ENCODE results near the gene TLE4.

TLE4 gene

DNA sequence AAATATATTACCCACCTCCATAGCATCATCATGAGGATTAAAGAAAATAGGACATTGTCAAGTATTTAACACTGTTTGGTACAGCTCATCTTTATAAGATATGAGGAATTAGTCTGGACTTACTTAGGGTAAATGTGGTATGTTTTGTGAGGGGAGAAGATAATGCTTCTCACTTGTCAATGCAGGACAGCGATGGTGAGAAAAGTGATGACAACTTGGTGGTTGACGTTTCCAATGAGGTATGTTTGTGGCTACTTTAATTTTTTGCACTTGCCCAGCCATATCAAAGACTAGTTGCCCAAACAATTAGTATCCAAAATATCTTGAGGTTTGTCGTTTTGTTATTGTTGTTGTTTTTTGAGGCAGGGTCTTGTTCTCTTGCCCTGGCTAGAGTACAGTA lies 133.9 kb downstream of the TLE4 start:
- H3K27me3 ChIP-seq (ENCODE audit: insufficient read depth, low read length), result no peaks in the 10 kb centered on the region
- no peak overlapping the region for H3K4me3 ChIP-seq (ENCODE audit: low read length)

DNA sequence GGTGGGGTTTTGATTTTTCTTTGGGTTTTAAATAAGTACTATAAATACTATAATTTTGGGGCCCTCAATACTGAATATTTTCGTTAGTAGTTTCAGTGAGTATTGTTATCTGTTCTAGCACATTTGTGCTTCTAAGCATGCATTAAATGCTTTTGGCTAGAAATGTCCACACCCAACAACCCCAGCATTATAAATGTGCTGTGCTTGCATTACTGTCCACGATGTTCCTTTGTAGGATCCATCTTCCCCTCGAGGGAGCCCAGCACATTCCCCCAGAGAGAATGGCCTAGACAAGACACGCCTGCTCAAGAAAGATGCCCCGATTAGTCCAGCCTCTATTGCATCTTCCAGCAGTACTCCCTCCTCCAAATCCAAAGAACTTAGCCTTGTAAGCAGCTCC lies 134.7 kb downstream of the TLE4 start:
- Histone ChIP-seq H3K27me3 (ENCODE audit: insufficient read depth, low read length) (no peaks in the 10 kb centered on the region), H3K36me3 (ENCODE audit: insufficient read depth, low read length) (peaks cover 78% of the 10 kb centered on the region), H3K9me3 (ENCODE audit: low read length) (no peaks in the 10 kb centered on the region), H3K4me3 (ENCODE audit: low read length) (no peak overlapping the region), H2AFZ (ENCODE audit: low read depth, low read length) (no peak overlapping the region), H3K4me1 (ENCODE audit: insufficient read depth, low read length) (no peaks in the 10 kb centered on the region)

More for the DNA sequence above, 133.9 kb downstream of the TLE4 start:
- no peaks in the 10 kb centered on the region for H3K4me1 ChIP-seq (ENCODE audit: insufficient read depth, low read length)
- H3K9me3 ChIP-seq (ENCODE audit: low read length), result no peaks in the 10 kb centered on the region
- peaks cover 71% of the 10 kb centered on the region for H3K36me3 ChIP-seq (ENCODE audit: insufficient read depth, low read length)
- no peak overlapping the region for H2AFZ ChIP-seq (ENCODE audit: low read depth, low read length)

DNA sequence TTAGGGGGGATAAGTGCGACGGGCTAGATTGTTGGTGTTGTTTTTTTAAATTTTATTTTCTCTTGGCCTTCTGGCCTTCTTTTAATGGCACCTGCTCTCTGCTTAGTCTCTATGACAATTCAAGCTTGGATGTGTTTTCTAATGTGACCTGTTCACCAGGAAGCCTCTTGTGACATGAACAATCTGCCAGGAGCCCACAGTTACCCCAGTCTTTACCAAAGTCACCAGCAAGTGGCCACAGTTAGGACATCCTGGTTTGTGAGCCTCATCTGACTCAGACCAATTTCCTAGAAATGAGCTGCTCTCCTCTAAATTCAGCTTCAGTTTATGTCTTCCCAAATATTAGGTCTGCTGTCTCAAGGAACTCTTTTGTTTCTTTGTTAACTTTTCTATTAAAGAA lies 135.8 kb downstream of the TLE4 start:
- no peaks in the 10 kb centered on the region for H3K27me3 ChIP-seq (ENCODE audit: insufficient read depth, low read length)
- no peak overlapping the region for H3K4me3 ChIP-seq (ENCODE audit: low read length)
- no peak overlapping the region for H2AFZ ChIP-seq (ENCODE audit: low read depth, low read length)
- H3K4me1 ChIP-seq (ENCODE audit: insufficient read depth, low read length), result no peaks in the 10 kb centered on the region
- H3K9me3 ChIP-seq (ENCODE audit: low read length), result no peaks in the 10 kb centered on the region
- H3K36me3 ChIP-seq (ENCODE audit: insufficient read depth, low read length), result peaks cover 80% of the 10 kb centered on the region

DNA sequence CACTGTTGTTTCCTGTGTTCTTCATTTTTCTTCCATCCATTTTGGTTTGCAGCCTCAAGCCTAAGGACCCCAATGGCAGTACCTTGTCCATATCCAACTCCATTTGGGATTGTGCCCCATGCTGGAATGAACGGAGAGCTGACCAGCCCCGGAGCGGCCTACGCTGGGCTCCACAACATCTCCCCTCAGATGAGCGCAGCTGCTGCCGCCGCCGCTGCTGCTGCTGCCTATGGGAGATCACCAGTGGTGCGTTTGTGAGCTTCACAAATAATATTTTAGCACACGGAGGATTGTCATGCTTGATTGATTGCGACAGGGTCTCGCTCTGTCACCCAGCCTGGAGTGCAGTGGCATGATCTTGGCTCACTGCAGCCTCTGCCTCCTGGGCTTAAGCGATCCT lies 136.8 kb downstream of the TLE4 start:
- Histone ChIP-seq H3K9me3 (ENCODE audit: low read length) (no peaks in the 10 kb centered on the region), H3K36me3 (ENCODE audit: insufficient read depth, low read length) (peaks cover 89% of the 10 kb centered on the region), H3K4me3 (ENCODE audit: low read length) (no peak overlapping the region), H3K4me1 (ENCODE audit: insufficient read depth, low read length) (no peaks in the 10 kb centered on the region), H2AFZ (ENCODE audit: low read depth, low read length) (no peak overlapping the region), H3K27me3 (ENCODE audit: insufficient read depth, low read length) (no peaks in the 10 kb centered on the region)

DNA sequence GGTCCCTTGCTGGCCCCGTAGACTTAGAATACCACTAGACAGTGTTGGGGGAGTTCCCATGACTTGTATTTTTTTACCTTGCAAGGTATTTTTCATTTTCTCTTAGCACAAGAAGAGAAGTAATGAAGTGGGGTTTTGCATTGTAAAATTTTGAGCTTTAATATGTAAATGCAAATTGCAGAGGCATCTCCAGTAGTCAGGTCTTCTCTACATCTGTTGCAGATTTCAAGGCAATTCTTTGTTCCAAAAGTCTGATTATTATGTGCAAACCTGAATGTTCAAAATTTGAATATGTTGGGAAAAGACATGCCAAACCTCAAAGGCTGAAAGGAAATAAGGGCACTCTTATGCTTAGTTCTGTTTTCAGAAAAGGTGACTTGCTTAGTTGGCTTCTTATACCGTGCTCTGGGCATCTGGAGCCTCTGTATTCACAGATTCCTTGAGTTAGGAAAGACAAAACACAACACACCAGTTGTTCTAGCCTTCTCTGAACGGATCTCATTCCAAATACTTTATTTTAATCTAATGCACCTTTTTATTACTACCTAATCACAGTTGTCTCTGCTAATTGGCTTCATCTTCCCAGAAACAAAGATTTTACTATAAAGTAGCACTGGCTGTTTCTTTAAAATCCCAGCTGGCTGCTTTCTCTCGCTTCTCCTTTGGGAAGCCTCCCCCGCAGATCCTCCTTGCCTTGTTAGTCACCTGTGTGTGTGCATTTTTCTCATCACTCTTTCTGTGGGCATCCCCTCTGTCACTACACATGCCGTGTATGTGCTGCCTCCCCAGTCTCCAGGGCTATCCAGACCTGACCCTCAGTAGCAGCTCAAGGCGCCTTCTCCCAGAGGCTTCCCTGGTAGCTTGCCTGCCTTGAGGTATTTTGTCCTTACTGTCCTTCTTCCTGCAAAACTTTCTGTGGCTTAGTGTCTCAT lies 138.2 kb downstream of the TLE4 start:
- Histone ChIP-seq H3K9me3 (ENCODE audit: low read length) (peaks cover 1% of the 10 kb centered on the region), H3K4me1 (ENCODE audit: insufficient read depth, low read length) (no peaks in the 10 kb centered on the region), H3K4me3 (ENCODE audit: low read length) (no peak overlapping the region), H3K36me3 (ENCODE audit: insufficient read depth, low read length) (peaks cover 96% of the 10 kb centered on the region), H2AFZ (ENCODE audit: low read depth, low read length) (no peak overlapping the region), H3K27me3 (ENCODE audit: insufficient read depth, low read length) (no peaks in the 10 kb centered on the region)

DNA sequence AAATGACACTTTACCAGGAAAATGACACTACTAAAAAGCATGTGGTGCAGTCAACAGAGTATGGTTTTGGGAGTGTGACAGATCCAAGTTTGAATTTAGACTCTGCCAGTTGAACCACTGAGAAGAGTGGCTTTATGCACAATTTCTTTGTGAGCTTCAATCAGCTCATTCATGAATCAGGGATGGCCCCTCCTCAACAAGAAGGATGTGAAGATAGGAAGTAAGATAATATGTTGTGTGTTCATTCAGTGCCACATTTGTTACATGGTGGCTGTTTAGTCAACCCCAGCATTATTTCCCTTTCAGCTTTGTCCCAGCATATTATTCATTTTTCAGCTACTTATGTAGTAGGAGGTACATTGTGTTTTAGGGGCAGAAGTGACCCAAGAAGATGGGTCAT lies 140.1 kb downstream of the TLE4 start:
- peaks cover 1% of the 10 kb centered on the region for H3K9me3 ChIP-seq (ENCODE audit: low read length)
- no peaks in the 10 kb centered on the region for H3K4me1 ChIP-seq (ENCODE audit: insufficient read depth, low read length)
- H3K36me3 ChIP-seq (ENCODE audit: insufficient read depth, low read length), result peaks cover 96% of the 10 kb centered on the region

DNA sequence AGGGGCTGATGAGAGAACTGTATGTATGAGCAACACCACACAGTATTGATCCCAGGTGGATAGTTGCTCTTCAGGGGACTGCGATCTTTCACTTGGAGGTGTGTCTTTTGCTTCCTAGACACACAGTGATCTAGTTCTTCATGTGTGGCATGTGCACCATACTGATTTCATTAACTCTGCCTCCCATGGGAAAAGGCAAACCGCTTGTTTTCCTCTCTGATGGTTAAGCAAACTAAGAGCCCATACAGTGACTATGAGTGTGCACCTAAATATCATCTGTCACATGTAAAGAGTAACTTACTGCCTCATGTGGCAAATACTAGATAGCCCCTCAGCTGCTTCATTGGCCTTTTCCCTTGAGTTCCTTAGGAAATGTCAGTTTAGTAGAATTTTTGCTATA lies 147.3 kb downstream of the TLE4 start:
- H2AFZ ChIP-seq (ENCODE audit: low read depth, low read length), result no peak overlapping the region
- no peaks in the 10 kb centered on the region for H3K4me1 ChIP-seq (ENCODE audit: insufficient read depth, low read length)
- peaks cover 1% of the 10 kb centered on the region for H3K9me3 ChIP-seq (ENCODE audit: low read length)
- no peaks in the 10 kb centered on the region for H3K27me3 ChIP-seq (ENCODE audit: insufficient read depth, low read length)
- H3K4me3 ChIP-seq (ENCODE audit: low read length), result no peak overlapping the region
- H3K36me3 ChIP-seq (ENCODE audit: insufficient read depth, low read length), result peaks cover 97% of the 10 kb centered on the region

More for the DNA sequence above, 140.1 kb downstream of the TLE4 start:
- Histone ChIP-seq H3K27me3 (ENCODE audit: insufficient read depth, low read length) (no peaks in the 10 kb centered on the region), H3K4me3 (ENCODE audit: low read length) (no peak overlapping the region), H2AFZ (ENCODE audit: low read depth, low read length) (no peak overlapping the region)

DNA sequence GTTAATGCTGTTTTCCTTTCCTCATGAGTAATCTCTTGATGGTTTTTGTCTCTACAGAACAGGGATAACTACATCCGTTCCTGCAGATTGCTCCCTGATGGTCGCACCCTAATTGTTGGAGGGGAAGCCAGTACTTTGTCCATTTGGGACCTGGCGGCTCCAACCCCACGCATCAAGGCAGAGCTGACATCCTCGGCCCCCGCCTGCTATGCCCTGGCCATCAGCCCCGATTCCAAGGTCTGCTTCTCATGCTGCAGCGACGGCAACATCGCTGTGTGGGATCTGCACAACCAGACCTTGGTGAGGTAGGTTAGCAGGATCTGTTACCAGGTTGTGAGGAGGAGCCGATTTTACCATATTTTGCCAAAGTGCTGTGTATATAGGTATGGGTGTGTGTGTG lies 148.2 kb downstream of the TLE4 start:
- no peaks in the 10 kb centered on the region for H3K9me3 ChIP-seq (ENCODE audit: low read length)
- H3K4me1 ChIP-seq (ENCODE audit: insufficient read depth, low read length), result no peaks in the 10 kb centered on the region
- H3K36me3 ChIP-seq (ENCODE audit: insufficient read depth, low read length), result peaks cover 98% of the 10 kb centered on the region

DNA sequence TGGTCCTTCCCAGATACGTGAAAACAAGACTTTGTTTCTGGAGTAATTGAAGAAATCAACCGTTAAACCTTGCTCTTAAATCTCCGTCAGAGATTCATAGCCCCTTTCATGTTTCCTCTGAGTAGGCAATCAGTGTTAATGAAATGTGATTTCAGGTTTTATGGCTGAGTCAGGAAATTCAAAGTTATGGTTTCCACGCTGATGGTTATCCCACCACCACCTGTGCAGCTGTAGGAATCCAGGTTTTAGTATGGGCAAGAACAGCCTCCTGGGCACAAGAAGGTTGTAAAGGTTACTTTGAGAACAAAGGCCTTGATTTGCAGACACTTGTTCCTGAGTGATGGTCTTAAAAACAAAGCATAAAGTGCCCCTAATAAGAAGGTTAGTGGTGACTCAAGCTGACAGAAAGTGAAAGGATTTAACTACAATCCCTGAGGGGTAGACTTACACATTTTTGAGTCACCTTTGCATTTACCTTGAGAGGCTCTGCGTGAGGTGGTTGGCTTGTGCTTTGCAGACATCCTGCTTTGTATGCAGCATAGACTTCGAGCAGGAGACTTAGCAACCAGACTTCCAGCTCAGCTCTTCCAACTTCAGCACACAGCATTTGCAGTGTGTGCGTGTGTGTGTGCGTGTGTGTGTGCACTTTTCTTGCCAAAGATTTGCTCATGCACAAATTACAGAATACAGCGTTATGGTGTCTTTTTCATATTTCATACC lies 159.6 kb downstream of the TLE4 start:
- H3K9me3 ChIP-seq (ENCODE audit: low read length), result no peaks in the 10 kb centered on the region
- no peak overlapping the region for H3K4me3 ChIP-seq (ENCODE audit: low read length)
- no peaks in the 10 kb centered on the region for H3K27me3 ChIP-seq (ENCODE audit: insufficient read depth, low read length)
- no peak overlapping the region for H2AFZ ChIP-seq (ENCODE audit: low read depth, low read length)
- no peaks in the 10 kb centered on the region for H3K4me1 ChIP-seq (ENCODE audit: insufficient read depth, low read length)
- peaks cover 41% of the 10 kb centered on the region for H3K36me3 ChIP-seq (ENCODE audit: insufficient read depth, low read length)

More for the DNA sequence above, 148.2 kb downstream of the TLE4 start:
- Histone ChIP-seq H3K4me3 (ENCODE audit: low read length) (no peak overlapping the region), H3K27me3 (ENCODE audit: insufficient read depth, low read length) (no peaks in the 10 kb centered on the region), H2AFZ (ENCODE audit: low read depth, low read length) (no peak overlapping the region)

DNA sequence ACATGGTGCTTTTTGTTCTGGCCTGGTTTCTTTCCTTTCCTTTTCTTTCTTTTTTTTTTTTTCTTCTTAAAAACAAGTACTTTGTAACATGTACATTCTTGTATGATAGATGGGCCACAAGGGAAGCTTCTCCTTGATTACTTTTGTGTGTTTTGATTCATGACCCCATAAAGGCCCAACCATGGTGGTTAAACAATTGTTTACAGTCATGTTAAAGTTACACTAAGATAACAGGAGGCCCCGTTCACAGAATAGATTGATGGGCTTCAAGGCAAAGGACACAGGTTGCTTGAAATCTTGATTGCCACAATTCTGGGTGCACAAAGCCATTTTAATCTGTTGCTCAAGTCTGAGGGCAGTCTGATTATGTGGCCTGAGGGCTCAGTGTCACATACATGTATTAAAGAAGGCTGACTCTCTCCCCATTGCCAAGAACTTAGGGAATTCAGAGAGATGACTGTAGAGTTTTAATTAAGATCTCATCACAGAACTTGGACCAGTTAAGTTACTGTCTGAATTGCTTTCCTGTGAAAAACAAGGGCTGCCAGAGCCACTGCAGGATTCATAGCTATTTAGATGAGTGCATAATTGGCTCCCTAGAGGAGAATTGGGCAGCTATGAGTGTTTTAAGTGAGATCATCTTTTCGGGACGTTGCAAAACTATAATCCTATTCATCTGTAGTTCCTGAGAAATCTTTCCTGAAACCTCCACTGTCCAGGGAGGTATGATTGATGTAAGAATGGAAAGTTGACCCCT lies 163.4 kb downstream of the TLE4 start:
- Histone ChIP-seq H2AFZ (ENCODE audit: low read depth, low read length) (no peak overlapping the region), H3K36me3 (ENCODE audit: insufficient read depth, low read length) (peaks cover 5% of the 10 kb centered on the region), H3K9me3 (ENCODE audit: low read length) (no peaks in the 10 kb centered on the region), H3K4me3 (ENCODE audit: low read length) (no peak overlapping the region), H3K27me3 (ENCODE audit: insufficient read depth, low read length) (no peaks in the 10 kb centered on the region), H3K4me1 (ENCODE audit: insufficient read depth, low read length) (no peaks in the 10 kb centered on the region)

DNA sequence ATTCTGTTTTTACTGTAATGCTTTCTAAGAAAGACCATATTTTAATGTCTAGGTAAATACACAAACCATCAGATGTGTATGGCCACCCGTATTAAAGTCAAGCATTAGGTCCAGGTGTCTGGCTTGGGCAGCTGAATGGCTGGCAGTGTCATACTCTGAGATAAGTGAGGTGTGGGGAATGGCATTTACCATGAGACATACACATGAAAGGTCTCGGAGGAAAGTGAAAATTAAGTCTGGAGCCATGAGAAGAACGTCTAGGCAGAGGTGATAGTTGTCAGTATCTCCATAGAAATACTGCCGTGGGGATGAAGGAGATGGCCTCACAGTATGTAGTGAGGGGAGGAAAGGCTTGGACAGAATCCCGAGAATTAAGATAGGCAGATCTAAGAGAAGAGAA lies 164.3 kb downstream of the TLE4 start:
- Histone ChIP-seq H3K9me3 (ENCODE audit: low read length) (no peaks in the 10 kb centered on the region), H3K4me1 (ENCODE audit: insufficient read depth, low read length) (no peaks in the 10 kb centered on the region), H3K27me3 (ENCODE audit: insufficient read depth, low read length) (no peaks in the 10 kb centered on the region), H3K36me3 (ENCODE audit: insufficient read depth, low read length) (no peaks in the 10 kb centered on the region), H2AFZ (ENCODE audit: low read depth, low read length) (no peak overlapping the region), H3K4me3 (ENCODE audit: low read length) (no peak overlapping the region)

DNA sequence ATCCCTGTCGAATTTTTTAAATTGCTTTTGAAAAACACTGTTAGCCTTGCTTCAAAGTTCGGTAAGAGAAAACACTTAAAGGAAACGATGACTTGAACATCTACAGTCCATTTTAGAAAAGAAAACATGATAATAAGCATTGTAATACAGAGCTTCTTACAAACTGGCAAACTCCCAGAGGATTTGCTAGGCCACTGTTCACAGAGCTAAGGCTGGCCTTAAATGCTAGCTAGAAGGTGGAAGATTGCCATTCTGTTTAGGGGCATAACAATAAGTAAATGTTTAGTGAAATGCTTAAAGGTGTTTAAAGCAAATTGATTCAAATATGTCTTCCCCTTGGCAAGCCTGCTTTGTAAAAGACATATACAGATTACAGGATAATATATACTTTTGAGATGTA lies 169.6 kb downstream of the TLE4 start:
- no peaks in the 10 kb centered on the region for H3K9me3 ChIP-seq (ENCODE audit: low read length)
- no peaks in the 10 kb centered on the region for H3K27me3 ChIP-seq (ENCODE audit: insufficient read depth, low read length)
- H3K4me1 ChIP-seq (ENCODE audit: insufficient read depth, low read length), result peaks cover 6% of the 10 kb centered on the region
- no peaks in the 10 kb centered on the region for H3K36me3 ChIP-seq (ENCODE audit: insufficient read depth, low read length)
- no peak overlapping the region for H2AFZ ChIP-seq (ENCODE audit: low read depth, low read length)
- no peak overlapping the region for H3K4me3 ChIP-seq (ENCODE audit: low read length)

Measured in neuron (in vitro differentiated cells).